Tibial nerve (tissue), 4 donors: ENCODE data around the gene SFMBT2.

Source experiments
- CTCF ChIP-seq, 5 experiments: fragments of 200-600 bp in 3 of 5; fragments of 450-650 bp in 2 of 5; sonication (generic) in 3 of 5; IDR thresholded peaks; one replicate each; pipeline ENCODE4 v1.5.1; 2016 to 2019; ENCODE audit warnings: antibody characterized with exemption in 5 of 5, mild to moderate bottlenecking in 3 of 5, moderate library complexity in 2 of 5
- EP300 ChIP-seq, 2 donors: sonication (generic); formaldehyde crosslinking; IDR thresholded peaks; one replicate each; pipeline ENCODE4 v1.6.1; 2017; ENCODE audit warnings: antibody characterized with exemption in 2 of 2, mild to moderate bottlenecking in 1 of 2
- POLR2A ChIP-seq, 2 donors: fragments of 450-650 bp; IDR thresholded peaks; one replicate each; pipeline ENCODE4 v1.6.1; 2017; ENCODE audit warnings: antibody characterized with exemption in 2 of 2, mild to moderate bottlenecking in 2 of 2, moderate library complexity in 2 of 2

- TF ChIP-seq CTCF (IDR thresholded peaks at IDR 0.05) = no peak
- no peak for TF ChIP-seq POLR2A (IDR thresholded peaks at IDR 0.05)
- no peak for TF ChIP-seq EP300 (IDR thresholded peaks at IDR 0.05)
Measured at GRCh38 chr10:7298495-7298894, 112.3 kb downstream of the SFMBT2 start.
